Metanephros (tissue), 1 donor: ENCODE data around the gene BCL2L1. TPM values are rescaled to one million over a fixed set of nuclear protein-coding genes. Genes with fewer than 3 reads are reported as not detected.

Source experiments
- total RNA-seq: library from RNA; depleted of rRNA; stranded (reverse); fragments of >200 nt; gene quantifications from one replicate; pipeline ENCODE4 v1.2.3, GENCODE V29; 2014

BCL2L1 gene
- 80.6 TPM for total RNA-seq

GRCh38 chr20:31722257-31723068, at the start of gene BCL2L1:
TSS of gene BCL2L1 (minus strand) at chr20:31722868. CDS start at chr20:31722218, 650 bp downstream.

DNA sequence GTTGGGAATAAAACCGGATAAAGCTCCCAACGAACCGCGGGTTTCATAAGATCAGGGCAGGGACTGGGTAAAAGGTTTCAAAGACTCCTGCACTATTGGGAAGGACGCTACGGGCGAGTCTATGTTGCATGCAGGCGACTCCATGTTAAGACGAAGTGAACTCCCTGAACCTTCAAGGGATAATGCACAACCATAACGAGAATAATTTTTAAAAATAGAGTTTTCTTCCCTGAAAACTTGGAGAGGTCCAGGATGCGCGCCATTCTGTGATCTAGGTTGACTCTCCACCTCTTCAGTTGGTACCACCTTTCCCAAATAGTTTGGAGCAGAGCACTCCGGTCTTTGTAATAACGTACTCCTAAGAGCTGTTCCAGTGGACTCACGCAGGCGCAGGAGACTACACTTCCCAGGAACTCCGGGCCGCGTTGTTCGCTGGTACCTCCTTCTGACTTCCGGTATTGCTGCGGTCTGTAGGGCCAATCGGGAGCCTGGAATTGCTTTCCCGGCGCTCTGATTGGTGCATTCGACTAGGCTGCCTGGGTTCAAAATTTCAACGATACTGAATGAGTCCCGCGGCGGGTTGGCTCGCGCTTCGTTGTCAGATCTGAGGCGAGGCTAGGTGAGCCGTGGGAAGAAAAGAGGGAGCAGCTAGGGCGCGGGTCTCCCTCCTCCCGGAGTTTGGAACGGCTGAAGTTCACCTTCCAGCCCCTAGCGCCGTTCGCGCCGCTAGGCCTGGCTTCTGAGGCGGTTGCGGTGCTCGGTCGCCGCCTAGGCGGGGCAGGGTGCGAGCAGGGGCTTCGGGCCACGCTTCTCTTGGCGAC, 16.3 kb upstream of the BCL2L1 start, which contains the start of gene TPX2:
Gene TPX2, plus strand, starts transcription at position 562 of the 821 bp plus-strand sequence. CDS start 18,187 bp downstream, outside the sequence.

DNA sequence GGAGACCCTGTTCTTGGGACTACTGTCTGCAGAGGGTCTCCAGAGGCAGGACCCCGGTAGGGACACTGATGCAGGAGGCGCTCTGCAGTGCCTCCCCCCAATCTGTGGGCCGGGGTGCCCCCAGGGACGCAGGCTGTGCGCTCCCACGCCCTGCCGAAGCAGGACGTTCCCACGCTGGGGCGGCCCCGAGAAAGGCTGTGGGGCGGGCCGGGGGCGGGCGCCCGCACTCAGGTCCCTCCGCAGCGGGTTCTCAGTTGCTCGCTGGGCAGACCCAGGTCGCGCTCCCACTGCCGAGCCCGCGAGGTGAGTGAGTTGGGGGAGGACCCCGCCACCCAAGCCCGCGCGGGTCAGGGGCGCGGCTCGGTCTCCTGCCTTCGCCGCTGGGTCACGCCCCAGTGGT, 85.0 kb downstream of the BCL2L1 start, which contains the start of gene COX4I2:
Gene COX4I2, plus strand, starts transcription at position 253 of the 400 bp plus-strand sequence. CDS start 1,106 bp downstream, outside the sequence.

Other genes with a start within 250 kb of the BCL2L1 start
- gene DEFB124, start 247.7 kb downstream of the BCL2L1 start, total RNA-seq = not detected
- gene REM1, start 247.6 kb downstream of the BCL2L1 start, total RNA-seq = 2.8 TPM
- gene HM13, start 208.4 kb downstream of the BCL2L1 start, total RNA-seq = 79.2 TPM
- gene ID1, start 117.6 kb downstream of the BCL2L1 start, total RNA-seq = 748 TPM
- 4.5 TPM for gene COX4I2, start 85.0 kb downstream of the BCL2L1 start, total RNA-seq
- gene TPX2, start 16.4 kb upstream of the BCL2L1 start, total RNA-seq = 16.1 TPM
- gene MYLK2, start 96.5 kb upstream of the BCL2L1 start, total RNA-seq = 21.3 TPM
- 5.3 TPM for gene FOXS1, start 122.7 kb upstream of the BCL2L1 start, total RNA-seq
- 18.0 TPM for gene DUSP15, start 147.7 kb upstream of the BCL2L1 start, total RNA-seq
- gene TTLL9, start 147.8 kb upstream of the BCL2L1 start, total RNA-seq = 2.0 TPM
- 5.9 TPM for gene PDRG1, start 229.2 kb upstream of the BCL2L1 start, total RNA-seq
- gene XKR7, start 245.3 kb upstream of the BCL2L1 start, total RNA-seq = 0.23 TPM